Activated T-helper 1 cell treated with anti-CD3 and anti-CD28 coated beads, Interleukin-2, amount 50 U/mL, for 16 hours (primary cell): Measurements from ENCODE around the gene SLC52A1.
A peak's percentile ranks its signal among the peaks of the same experiment; 100 is the strongest.

Source experiments
- DNase-seq, 2 donors: peaks; one replicate each; pipeline ENCODE4 v3.0.0-alpha.2; 2020; ENCODE audit warnings: low read depth in 1 of 2, low spot score in 1 of 2

The SLC52A1 gene

DNA sequence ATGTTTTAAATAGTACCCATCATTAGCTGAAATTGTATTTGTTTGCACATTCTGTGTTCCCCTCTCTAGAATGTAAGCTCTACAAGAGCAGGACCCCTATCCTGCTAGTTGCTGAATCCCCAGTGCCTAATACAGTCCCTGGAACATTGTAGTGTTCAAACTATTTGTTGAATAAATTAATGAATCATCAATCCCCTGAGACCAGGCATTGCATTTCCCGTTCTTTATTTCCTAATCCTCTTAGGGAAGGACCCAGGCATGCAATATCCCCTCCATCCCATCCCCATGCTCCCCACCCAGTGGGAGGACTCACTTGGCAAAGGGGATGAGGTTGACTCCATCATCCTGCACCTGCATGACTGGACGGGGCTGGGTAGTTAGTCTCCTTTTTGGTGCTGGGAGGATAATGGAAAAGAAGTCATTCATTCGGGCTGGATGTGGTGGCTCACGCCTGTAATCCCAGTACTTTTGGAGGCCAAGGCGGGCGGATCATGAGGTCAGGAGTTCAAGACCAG is 41.1 kb downstream of the SLC52A1 start:
- no peak for DNase-seq

DNA sequence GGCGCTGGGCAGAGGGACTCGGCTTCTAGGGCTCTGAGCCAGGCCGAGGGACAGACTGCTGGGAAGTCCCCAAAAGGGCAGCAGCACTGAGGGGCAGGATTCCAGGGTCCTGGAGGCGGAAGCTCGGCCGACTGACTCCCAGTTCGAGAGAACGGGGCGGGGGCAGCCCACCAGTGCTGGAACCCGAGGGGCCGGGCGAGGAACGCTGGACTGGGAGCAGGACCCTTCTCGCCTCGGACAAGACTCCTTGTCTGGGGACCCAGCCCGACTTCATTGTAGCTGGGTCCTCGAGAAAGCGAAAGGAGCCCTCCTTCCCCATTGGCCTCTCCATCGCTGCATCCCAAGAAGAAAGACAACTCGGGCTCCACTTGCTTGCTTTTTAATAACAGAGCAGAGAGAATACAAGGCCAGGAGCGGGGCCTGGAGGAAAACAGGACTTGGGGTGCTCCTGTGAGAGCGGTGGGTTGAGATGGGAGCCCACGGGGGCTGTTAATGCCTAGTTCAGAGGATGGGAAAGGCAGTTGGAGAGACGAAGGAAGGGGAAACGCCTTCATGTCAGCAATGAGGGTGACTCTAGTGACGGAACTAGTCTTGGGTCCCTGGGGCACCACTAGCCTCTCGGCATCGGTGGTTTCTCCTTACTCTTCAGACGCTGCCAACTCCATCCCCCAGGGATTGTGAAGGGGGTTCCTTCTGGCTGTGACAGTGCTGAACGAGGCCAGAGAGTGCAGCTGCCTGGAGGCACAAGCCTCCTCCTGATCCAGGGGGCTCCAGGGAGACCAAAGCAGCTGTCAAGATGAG is 47.3 kb downstream of the SLC52A1 start:
- no peak for DNase-seq

DNA sequence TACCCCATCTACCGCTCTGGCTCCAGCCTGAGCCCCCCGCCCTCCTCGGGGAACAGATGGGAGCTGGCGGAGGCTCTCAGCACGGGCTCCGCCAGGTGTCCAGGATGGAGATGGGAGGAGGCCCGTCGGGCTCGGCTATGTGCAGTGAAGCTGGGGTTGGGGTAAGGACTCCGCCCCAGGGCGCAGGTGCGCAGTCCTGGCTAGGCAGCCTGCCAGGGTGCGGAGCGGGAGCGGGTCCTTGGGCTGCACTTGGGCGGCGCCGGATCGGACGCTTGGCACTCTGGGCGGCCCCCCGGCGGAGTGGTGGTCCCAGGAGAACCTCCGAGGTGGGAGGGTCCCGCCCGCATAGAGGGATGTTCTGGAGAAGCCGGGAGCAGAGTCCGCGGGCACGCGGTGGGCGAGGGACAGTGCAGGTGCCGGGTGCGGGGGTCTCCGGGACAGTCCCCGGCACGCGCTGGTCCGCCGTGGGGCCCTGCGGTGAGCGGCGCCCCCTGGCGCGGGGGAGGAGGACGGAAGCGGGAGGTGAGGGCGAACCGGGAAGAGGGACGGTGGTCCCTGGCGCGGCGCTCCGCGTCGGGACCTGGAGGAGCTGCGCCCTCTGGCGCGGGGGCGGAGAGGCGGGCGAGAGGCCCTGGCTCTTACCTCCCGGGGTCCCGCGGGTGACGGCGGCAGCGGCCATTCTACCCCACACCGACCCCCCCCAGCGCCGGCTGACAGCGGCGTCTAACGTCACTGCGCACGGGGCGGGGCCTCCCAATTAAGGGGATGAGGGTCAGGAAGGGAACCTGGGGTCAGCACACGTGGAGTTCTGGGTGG is 48.1 kb downstream of the SLC52A1 start, which contains the start of gene CAMTA2:
Gene CAMTA2, minus strand, starts transcription at position 725 of the 816 bp plus-strand sequence. CDS start 1,453 bp downstream, outside the sequence.
- DNase-seq = peak; percentile 79 to 81

DNA sequence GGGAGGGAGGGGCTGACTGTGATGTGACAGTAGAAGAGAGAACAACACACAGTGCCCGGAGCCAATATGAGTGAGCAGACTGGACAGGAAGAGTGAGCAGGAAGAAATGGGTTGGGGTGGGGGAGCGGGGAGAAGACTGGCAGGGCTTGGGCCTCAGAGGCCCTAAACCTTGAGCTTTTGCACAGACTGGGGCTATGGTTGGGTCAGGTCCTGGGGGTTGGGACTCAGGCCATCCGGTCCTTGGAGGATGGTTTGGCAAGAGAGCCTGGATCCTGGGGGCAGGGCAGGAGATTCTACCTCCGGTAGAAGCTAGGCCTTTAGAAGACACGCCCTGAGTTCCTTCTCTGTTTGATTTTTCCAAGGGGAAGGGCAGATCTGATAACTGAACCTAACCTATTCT is 48.8 kb downstream of the SLC52A1 start:
- DNase-seq = no peak
